SH-SY5Y (cell line): Measurements from ENCODE around the gene SIAH3.

Experiments
- GATA2 ChIP-seq: IDR thresholded peaks from 2 replicates; pipeline ENCODE4 v1.6.1; 2011; ENCODE audit warnings: mild to moderate bottlenecking, low read depth, low read length
- GATA3 ChIP-seq: IDR thresholded peaks from 2 replicates; pipeline ENCODE4 v1.6.1; 2011; ENCODE audit warnings: low read depth, mild to moderate bottlenecking, low read length, moderate library complexity

GRCh38 chr13:45861322-45861721 lies 9.8 kb upstream of the SIAH3 start:
- TF ChIP-seq GATA3 (no peak), GATA2 (no peak)
